GM08714 (cell line): ENCODE results near the gene NOG.

Experiments
- H3K4me3 ChIP-seq: fragments of 200-500 bp; sonication (Bioruptor generic); 2 replicates; pipeline ENCODE4 v1.5.1; 2014; ENCODE audit warnings: mild to moderate bottlenecking, low read length, inconsistent platforms
- ZNF274 ChIP-seq: IDR thresholded peaks from 2 replicates; pipeline ENCODE4 v1.6.1; 2012; ENCODE audit warnings: mild to moderate bottlenecking, low read depth, low read length

Gene NOG

DNA sequence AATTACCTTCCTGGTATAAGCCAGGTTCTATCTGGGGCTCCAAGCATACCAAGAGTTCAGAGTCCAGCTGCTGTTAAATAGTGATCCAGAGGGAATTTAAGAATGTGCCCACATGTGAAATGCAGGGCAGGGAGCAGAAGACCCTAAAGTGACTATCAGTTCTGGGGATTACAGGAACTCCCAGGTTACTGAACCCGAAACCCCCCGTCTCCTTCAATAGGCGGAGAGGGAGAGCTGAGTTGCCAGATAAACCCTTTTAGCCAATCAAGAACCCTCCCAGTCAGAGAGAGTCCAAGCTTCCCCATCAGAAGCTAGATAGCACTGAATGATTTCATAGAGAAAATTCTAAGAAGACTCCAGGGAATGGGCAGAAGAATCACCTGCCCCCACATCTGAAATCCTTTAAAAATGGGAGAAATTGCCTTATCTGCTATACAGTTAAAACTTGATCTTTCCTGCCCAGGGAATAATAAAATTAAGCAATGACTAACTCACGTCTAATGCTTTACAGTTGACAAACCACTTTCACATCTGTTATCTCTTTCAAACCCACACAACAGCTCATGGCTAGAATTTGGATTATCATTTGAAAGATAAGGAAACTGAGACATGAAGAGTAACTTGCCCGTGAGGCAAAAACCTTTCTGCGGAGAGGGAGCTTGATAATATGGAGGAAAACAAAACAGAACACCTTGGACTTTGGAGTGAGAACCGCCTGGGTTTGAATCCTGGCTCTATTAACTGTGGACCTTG, 10.2 kb downstream of the NOG start:
- TF ChIP-seq ZNF274 = no peak
- no peak overlapping the region for H3K4me3 ChIP-seq

DNA sequence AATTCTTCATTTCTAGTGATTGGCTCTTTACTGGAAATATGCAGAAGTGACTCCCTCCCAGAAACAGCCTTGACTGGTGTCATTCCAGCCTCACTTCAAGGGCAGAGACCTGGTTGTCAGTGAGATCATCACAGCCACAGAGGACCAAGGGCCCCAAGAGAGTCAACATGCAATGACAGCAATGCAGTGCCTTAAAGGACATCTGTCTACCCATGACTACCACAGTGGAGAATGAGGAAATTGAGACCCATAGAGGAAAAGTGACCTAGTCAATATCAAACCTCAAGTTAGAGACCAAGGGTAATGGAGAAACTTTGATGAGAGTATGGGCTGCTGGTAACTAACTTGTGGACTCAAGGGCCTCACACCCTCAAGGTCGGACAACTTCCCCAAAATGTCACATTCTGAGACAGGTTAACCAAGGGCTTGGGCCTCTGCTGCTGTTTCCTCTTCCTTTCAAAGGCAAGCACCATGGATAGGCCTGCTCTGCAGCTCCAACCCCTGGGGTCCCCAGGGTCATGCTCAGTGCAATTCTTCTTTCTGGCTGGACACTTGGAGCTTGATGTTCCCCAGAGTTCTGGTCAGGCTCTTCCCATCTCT, 11.3 kb downstream of the NOG start:
- TF ChIP-seq ZNF274 = no peak
- no peak overlapping the region for H3K4me3 ChIP-seq

DNA sequence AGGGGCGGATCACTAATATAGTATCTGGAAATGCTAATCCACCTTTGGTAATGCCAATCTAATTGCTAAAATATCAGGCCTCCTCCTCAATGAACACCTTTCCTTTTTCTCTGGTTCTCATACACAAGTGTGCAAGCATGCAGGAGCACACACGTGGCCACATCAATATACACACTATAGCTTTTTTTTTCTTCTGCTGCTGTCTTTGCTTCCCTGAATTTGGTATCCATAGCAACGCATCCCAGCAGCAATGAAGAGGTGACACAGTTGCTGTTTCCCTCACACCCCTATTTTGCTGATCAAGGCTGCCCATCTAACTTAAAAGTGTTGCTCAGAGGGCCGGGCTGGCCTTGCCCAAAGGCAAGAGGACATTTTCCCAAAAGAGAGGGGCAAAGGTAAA, 15.4 kb downstream of the NOG start:
- no peak for TF ChIP-seq ZNF274
- no peak overlapping the region for H3K4me3 ChIP-seq

DNA sequence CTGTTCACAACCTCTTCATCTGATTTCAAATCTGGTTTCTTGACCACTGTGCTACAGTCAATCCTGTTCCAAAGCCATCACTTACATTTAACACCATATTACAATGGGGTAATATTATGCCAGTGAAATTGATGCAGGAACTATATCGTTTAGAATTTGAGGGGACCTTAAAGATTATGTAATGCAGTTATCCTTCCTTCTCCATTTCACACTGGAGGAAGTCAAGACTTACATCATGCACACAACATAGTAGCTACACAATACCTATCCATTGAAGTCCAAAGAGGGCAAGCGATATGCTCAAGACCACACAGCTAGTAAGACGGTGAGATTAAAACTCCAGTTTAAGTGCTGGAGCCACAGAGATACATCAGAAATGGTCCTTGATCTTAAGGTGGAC, 16.8 kb downstream of the NOG start:
- TF ChIP-seq ZNF274 = no peak
- H3K4me3 ChIP-seq = no peak overlapping the region

DNA sequence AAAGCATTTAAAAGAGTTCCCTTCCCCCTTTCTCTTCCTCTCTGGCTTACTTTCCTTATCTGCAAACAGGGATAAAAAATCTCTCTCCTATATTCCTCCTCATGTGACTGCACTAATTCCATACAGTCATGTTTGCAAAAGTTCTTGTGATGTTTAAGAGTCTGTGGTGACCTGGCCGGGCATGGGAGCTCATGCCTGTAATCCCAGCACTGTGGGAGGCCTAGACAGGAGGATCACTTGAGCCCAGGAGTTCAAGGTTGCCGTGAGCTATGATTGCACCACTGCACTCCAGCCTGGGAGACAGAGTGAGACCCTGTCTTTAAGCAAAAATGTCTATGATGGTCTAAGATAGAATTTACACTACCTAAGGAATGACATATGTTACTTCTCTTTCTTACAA, 19.6 kb downstream of the NOG start:
- no peak for TF ChIP-seq ZNF274
- no peak overlapping the region for H3K4me3 ChIP-seq

DNA sequence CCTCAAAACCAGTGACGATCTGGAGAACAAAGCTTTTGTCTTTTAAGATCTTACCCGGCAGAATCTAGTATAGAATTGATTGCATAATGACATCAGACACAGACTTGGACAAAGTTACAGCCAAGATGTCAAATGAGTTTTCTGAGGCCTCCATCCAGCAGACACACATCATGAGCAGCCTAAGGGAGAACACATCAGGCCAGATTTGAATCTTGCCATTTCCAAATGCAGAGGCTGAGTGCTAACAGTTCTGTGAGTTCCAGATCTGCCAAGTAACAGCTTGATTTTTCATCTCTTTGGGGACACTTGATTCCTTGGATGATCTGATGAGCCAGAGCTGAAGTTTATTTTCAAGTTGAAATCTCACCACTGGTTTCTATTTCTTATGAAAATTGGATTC, 21.0 kb downstream of the NOG start:
- no peak overlapping the region for H3K4me3 ChIP-seq
- no peak for TF ChIP-seq ZNF274

DNA sequence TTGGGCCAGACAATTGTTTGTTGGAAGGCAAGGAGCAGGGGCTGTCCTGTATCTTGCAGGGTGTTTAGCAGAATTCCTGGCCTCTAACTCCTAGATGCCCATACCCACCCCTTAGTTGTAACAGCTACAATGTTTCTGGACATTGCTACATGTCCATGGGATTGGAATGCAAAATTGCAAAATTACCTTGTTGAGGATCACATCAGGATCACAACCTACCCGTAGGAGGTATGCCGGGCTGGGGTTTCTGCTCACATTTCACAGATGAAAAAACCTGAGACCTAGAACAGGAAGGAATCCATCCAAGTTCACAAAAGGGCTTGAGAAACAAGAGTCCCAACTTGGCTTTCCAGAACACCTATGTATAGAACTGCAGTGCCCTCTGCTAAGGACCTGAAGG, 22.7 kb downstream of the NOG start:
- no peak for TF ChIP-seq ZNF274

DNA sequence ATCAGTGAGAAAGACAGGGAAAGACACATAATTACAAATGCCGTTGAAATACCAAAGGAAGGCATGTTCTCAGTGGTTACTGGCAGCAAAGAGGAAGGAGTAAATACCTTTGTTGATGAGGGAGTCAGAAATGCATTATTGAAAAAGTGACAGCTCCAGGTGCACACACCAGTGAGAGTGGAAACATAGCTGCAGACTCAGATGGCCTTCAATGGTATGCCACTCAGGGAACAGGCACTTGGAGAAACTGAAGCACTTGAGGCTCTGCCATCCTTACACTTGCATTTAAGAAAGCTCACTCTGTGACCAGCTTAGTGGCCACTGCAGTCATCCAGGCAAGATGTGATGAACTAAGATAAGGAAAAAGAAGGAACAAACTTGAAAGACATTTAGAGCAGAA, 29.9 kb downstream of the NOG start:
- no peak overlapping the region for H3K4me3 ChIP-seq
- TF ChIP-seq ZNF274 = no peak

More for the DNA sequence above, 22.7 kb downstream of the NOG start:
- no peak overlapping the region for H3K4me3 ChIP-seq

DNA sequence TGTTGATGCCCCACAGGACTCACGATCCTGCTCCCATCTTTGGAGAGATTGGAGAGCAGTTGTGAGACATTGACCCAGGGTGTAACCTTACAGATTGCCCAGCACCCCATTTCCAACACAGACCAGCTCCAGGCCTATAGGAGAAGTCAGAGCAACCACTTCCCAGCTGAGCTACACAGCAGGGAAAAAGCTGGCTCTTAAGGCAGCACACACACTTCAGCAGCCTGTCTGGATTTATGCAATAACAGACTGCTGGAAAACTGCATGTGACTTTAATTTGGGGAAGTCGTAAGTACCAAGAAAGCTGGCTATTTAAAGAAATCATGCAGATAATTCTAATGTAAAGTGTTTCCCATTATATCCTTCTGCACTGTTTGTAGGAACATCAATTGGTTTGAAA, 30.8 kb downstream of the NOG start:
- H3K4me3 ChIP-seq = no peak overlapping the region
- no peak for TF ChIP-seq ZNF274

DNA sequence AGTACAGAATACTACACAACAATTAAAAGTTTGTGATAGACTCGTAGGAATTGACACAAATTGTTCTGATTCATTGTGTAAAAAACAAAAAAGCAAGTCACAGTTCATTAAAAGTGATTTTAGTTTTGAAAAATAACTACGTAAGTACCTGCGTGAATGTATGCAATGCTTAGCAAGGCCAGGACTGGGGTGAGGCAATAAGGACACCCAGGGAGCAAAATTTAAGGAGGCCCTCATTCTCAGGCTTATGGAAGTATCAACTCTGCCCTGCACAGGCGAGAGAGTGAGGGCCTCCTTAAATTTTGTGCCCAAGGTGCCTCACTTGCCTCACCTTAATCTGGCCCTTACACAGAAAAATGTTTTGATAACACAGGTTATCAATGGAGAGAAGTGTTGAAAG, 31.4 kb downstream of the NOG start:
- TF ChIP-seq ZNF274 = no peak

DNA sequence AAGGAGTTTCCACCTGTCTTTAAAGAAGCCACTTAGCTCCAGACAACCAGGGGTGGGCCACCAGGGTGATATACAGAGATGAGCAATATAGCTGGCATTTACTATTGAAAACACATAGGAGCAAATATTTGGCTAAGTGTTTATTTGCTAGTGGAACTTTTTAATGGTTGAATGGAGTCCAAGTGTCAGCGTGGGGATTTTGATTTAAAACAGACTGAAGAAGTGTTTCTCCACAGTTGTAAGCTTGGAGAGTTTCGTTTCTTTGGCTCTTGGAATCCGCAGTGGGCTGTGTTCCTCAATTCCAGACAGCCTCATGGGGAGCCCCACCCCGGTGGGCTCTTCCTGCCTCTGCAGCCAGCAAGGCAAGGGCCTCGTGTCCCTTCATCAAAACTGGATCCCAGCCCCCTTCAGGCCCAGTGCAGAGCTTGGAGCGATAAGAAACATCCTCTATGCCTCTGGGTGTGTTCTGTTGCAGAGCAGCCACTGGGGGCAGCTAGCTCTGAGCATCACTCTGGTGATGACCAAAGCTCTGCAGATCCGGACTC, 36.1 kb downstream of the NOG start:
- TF ChIP-seq ZNF274 = no peak
- H3K4me3 ChIP-seq = no peak overlapping the region

More for the DNA sequence above, 31.4 kb downstream of the NOG start:
- H3K4me3 ChIP-seq = no peak overlapping the region

DNA sequence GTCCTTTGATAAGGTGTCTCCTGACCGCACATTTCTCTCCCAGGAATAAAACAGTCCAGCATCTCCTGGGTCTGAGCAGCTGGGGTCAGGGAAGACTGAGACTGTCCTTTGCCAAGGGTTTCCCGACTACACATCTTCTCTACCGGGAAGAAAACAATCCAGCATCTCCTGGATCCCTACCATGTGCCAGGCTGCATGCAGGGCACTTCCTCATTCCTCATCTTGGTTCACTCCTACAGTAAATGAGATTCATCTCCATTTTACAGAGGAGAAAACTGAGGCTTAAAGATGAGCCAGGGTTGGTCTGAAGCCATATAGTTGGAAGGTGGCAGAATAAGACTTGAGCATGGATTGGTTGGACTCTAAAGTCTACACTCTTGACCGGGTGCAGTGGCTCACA, 36.7 kb downstream of the NOG start:
- no peak overlapping the region for H3K4me3 ChIP-seq
- no peak for TF ChIP-seq ZNF274

DNA sequence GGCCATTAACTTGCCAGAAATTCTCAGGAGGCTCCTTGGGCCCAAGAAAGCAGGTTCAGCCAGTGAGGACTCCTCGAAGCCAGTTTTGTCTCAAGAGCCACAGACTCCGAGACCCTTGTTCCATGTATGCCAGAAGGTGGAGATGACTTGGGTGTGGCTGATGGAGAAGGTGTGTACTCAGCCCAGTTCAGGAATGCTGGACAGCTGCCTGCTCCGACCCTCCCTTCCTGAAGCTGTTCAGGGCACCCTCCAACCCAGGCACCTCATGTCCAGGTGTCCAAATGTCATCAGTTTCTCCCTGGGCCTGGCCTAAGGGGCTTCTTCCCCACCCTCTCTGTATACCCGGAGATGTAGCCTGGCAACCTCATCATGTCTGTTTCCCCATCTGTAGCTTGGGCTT, 40.2 kb downstream of the NOG start:
- no peak overlapping the region for H3K4me3 ChIP-seq
- no peak for TF ChIP-seq ZNF274

DNA sequence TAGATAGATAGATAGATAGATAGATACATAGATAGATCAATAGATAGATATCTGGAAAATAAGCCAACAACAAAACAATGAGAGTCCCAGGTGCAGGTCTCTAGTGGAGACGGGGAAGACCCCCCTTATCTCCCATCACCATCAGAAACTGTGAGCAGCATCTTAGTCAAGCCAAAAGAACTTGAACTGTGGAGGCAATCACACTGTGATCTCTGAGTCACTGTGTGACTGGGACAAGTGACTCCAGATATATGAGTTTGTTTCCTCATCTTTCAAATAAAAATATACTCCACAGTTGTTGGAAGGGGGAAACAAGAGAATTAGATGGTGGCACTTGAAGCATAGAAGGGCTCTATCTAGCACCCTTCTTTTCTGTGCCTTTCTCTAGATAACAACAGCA, 42.1 kb downstream of the NOG start:
- TF ChIP-seq ZNF274 = no peak

DNA sequence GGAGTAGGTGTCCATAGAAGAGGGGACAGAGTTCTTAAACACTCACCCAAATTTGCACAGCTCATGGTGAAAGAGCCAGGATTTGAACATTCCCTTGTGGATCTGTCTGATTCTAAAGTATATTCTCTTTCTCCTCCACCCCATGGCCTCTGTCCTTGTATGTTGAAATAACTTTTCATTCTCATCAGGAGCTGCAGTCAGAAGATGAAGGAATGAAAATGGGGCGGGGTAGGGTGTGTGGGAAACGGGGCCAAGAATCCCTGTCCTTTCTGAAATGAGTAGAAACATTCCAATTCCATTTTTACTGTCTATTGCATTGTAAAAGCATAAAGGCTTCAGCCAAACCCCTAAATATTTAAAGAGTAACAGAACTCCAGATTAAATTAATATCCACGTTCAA, 42.8 kb downstream of the NOG start:
- no peak for TF ChIP-seq ZNF274
- H3K4me3 ChIP-seq = no peak overlapping the region

More for the DNA sequence above, 42.1 kb downstream of the NOG start:
- H3K4me3 ChIP-seq = no peak overlapping the region
